ENCODE data around the gene KANSL1. TPM values are rescaled to one million over a fixed set of nuclear protein-coding genes. Genes with fewer than 3 reads are reported as not detected.

Gene KANSL1
- total and polyA plus RNA-seq, 3 experiments from 2014 or later: 20.9 to 70.7 (median 69.2) TPM

GRCh38 chr17:46082257-46082656 lies 111.0 kb downstream of the KANSL1 start:
- Mint-ChIP-seq H3K27ac (peak overlapping the region; percentile 17 to 91 (median 58)), H3K9me3 (no peaks in the 10 kb centered on the region), H3K36me3 (peaks cover 0 to 51% (median 2%) of the 10 kb centered on the region in 3 donors), H3K4me3 (no peak overlapping the region), H3K4me1 (peaks cover 63 to 82% (median 79%) of the 10 kb centered on the region in 3 donors), H3K27me3 (no peaks in the 10 kb centered on the region)
- Histone ChIP-seq H3K9me3 (ENCODE audit: low read length) (no peaks in the 10 kb centered on the region), H3K4me3 (ENCODE audit: low read length) (no peak overlapping the region), H3K27ac (ENCODE audit: low read depth, low read length) (no peak overlapping the region), H3K36me3 (ENCODE audit: insufficient read depth, low read length) (peaks cover 5% of the 10 kb centered on the region), H3K4me1 (ENCODE audit: insufficient read depth, low read length) (peaks cover 31% of the 10 kb centered on the region), H3K27me3 (ENCODE audit: insufficient read depth, low read length, poor library complexity, severe bottlenecking) (no peaks in the 10 kb centered on the region)
- POLR2A ChIA-PET: no interaction called here
- CTCF ChIA-PET: interaction anchor here (1.3 kb wide), 1 partner anchor 111 kb away, joined by 4 read pairs; the partner anchor contains the start of gene KANSL1
- no peak for DNase-seq

- POLR2A ChIA-PET: no interaction called here
- Histone ChIP-seq H3K36me3 (ENCODE audit: insufficient read depth, low read length) (peaks cover 5% of the 10 kb centered on the region), H3K9me3 (ENCODE audit: low read length) (no peaks in the 10 kb centered on the region), H3K4me1 (ENCODE audit: insufficient read depth, low read length) (peaks cover 31% of the 10 kb centered on the region), H3K27me3 (ENCODE audit: insufficient read depth, low read length, poor library complexity, severe bottlenecking) (no peaks in the 10 kb centered on the region), H3K4me3 (ENCODE audit: low read length) (no peak overlapping the region), H3K27ac (ENCODE audit: low read depth, low read length) (no peak overlapping the region)
- DNase-seq: no peak
- H3K36me3 Mint-ChIP-seq: peaks cover 0 to 52% (median 2%) of the 10 kb centered on the region in 3 donors
- CTCF ChIA-PET: interaction anchor here (1.3 kb wide), 1 partner anchor 19 kb away, joined by 4 read pairs; no protein-coding TSS in a partner anchor
- H3K27me3 Mint-ChIP-seq: no peaks in the 10 kb centered on the region
- peak overlapping the region in 3 of 8 donors; percentile 22 to 62 (median 34) for H3K27ac Mint-ChIP-seq
- H3K9me3 Mint-ChIP-seq: no peaks in the 10 kb centered on the region
- H3K4me3 Mint-ChIP-seq: no peak overlapping the region
- H3K4me1 Mint-ChIP-seq: peaks cover 59 to 76% (median 73%) of the 10 kb centered on the region in 3 donors
Measured at GRCh38 chr17:46081018-46081320, 112.3 kb downstream of the KANSL1 start.

- H3K4me1 ChIP-seq (ENCODE audit: insufficient read depth, low read length): peaks cover 27% of the 10 kb centered on the region
- H3K4me1 Mint-ChIP-seq: peaks cover 57 to 75% (median 74%) of the 10 kb centered on the region in 3 donors
- H3K36me3 ChIP-seq (ENCODE audit: insufficient read depth, low read length): peaks cover 5% of the 10 kb centered on the region
- no peak overlapping the region for H3K4me3 Mint-ChIP-seq
- no peaks in the 10 kb centered on the region for H3K27me3 Mint-ChIP-seq
- no peak for DNase-seq
- H3K9me3 ChIP-seq (ENCODE audit: low read length): no peaks in the 10 kb centered on the region
- peaks cover 0 to 56% (median 4%) of the 10 kb centered on the region in 3 donors for H3K36me3 Mint-ChIP-seq
- H3K27me3 ChIP-seq (ENCODE audit: insufficient read depth, low read length, poor library complexity, severe bottlenecking): no peaks in the 10 kb centered on the region
- peak overlapping the region in 1 of 8 donors; percentile 22 for H3K27ac Mint-ChIP-seq
- ChIA-PET POLR2A (interaction anchor here (0.5 kb wide), 1 partner anchor 50 kb away, joined by 3 read pairs; no protein-coding TSS in a partner anchor), CTCF (interaction anchor here (1.3 kb wide), 1 partner anchor 18 kb away, joined by 4 read pairs; no protein-coding TSS in a partner anchor)
- no peaks in the 10 kb centered on the region for H3K9me3 Mint-ChIP-seq
- no peak overlapping the region for H3K27ac ChIP-seq (ENCODE audit: low read depth, low read length)
- H3K4me3 ChIP-seq (ENCODE audit: low read length): no peak overlapping the region
Measured at GRCh38 chr17:46080118-46081017, 112.9 kb downstream of the KANSL1 start.

GRCh38 chr17:46078675-46079074 lies 114.6 kb downstream of the KANSL1 start:
- Mint-ChIP-seq H3K9me3 (no peaks in the 10 kb centered on the region), H3K4me1 (peaks cover 48 to 76% (median 68%) of the 10 kb centered on the region in 3 donors), H3K36me3 (peaks cover 0 to 56% (median 6%) of the 10 kb centered on the region in 3 donors), H3K27ac (peak overlapping the region in 4 of 8 donors; percentile 25 to 67 (median 49)), H3K4me3 (no peak overlapping the region), H3K27me3 (no peaks in the 10 kb centered on the region)
- peaks cover 5% of the 10 kb centered on the region for H3K36me3 ChIP-seq (ENCODE audit: insufficient read depth, low read length)
- POLR2A ChIA-PET: no interaction called here
- H3K9me3 ChIP-seq (ENCODE audit: low read length): no peaks in the 10 kb centered on the region
- H3K4me1 ChIP-seq (ENCODE audit: insufficient read depth, low read length): peaks cover 17% of the 10 kb centered on the region
- DNase-seq: no peak
- CTCF ChIA-PET: interaction anchor here (0.9 to 1.5 kb wide), 3 partner anchors 20 to 134 kb away, joined by 3 to 5 read pairs (median 4); no protein-coding TSS in a partner anchor
- no peaks in the 10 kb centered on the region for H3K27me3 ChIP-seq (ENCODE audit: insufficient read depth, low read length, poor library complexity, severe bottlenecking)
- no peak overlapping the region for H3K27ac ChIP-seq (ENCODE audit: low read depth, low read length)
- H3K4me3 ChIP-seq (ENCODE audit: low read length): no peak overlapping the region

- H3K27me3 Mint-ChIP-seq: no peaks in the 10 kb centered on the region
- H3K36me3 Mint-ChIP-seq: peaks cover 0 to 41% (median 7%) of the 10 kb centered on the region in 3 donors
- no peaks in the 10 kb centered on the region for H3K9me3 Mint-ChIP-seq
- H3K4me1 Mint-ChIP-seq: peaks cover 52 to 82% (median 62%) of the 10 kb centered on the region in 3 donors
- Histone ChIP-seq H3K36me3 (ENCODE audit: insufficient read depth, low read length) (peaks cover 4% of the 10 kb centered on the region), H3K27me3 (ENCODE audit: insufficient read depth, low read length, poor library complexity, severe bottlenecking) (no peaks in the 10 kb centered on the region), H3K4me3 (ENCODE audit: low read length) (no peak overlapping the region), H3K9me3 (ENCODE audit: low read length) (no peaks in the 10 kb centered on the region), H3K27ac (ENCODE audit: low read depth, low read length) (no peak overlapping the region), H3K4me1 (ENCODE audit: insufficient read depth, low read length) (no peaks in the 10 kb centered on the region)
- ChIA-PET POLR2A (no interaction called here), CTCF (no interaction called here)
- no peak overlapping the region for H3K4me3 Mint-ChIP-seq
- peak overlapping the region in 1 of 8 donors; percentile 66 for H3K27ac Mint-ChIP-seq
- DNase-seq: no peak
Measured at GRCh38 chr17:46074540-46074939, 118.7 kb downstream of the KANSL1 start.

GRCh38 chr17:46072998-46073397 lies 120.2 kb downstream of the KANSL1 start:
- ChIA-PET CTCF (interaction anchor here (1.1 kb wide), 1 partner anchor 71 kb away, joined by 3 read pairs; no protein-coding TSS in a partner anchor), POLR2A (no interaction called here)
- Mint-ChIP-seq H3K4me1 (peaks cover 45 to 78% (median 54%) of the 10 kb centered on the region in 3 donors), H3K9me3 (no peaks in the 10 kb centered on the region), H3K4me3 (no peak overlapping the region), H3K27me3 (no peaks in the 10 kb centered on the region), H3K27ac (peak overlapping the region in 4 of 8 donors; percentile 12 to 54 (median 29)), H3K36me3 (peaks cover 0 to 29% (median 7%) of the 10 kb centered on the region in 3 donors)
- H3K4me1 ChIP-seq (ENCODE audit: insufficient read depth, low read length): no peaks in the 10 kb centered on the region
- no peaks in the 10 kb centered on the region for H3K27me3 ChIP-seq (ENCODE audit: insufficient read depth, low read length, poor library complexity, severe bottlenecking)
- H3K36me3 ChIP-seq (ENCODE audit: insufficient read depth, low read length): peaks cover 4% of the 10 kb centered on the region
- H3K9me3 ChIP-seq (ENCODE audit: low read length): no peaks in the 10 kb centered on the region
- H3K4me3 ChIP-seq (ENCODE audit: low read length): no peak overlapping the region
- no peak overlapping the region for H3K27ac ChIP-seq (ENCODE audit: low read depth, low read length)
- no peak for DNase-seq

- no peaks in the 10 kb centered on the region for H3K9me3 Mint-ChIP-seq
- H3K27me3 Mint-ChIP-seq: no peaks in the 10 kb centered on the region
- Histone ChIP-seq H3K27me3 (ENCODE audit: insufficient read depth, low read length, poor library complexity, severe bottlenecking) (no peaks in the 10 kb centered on the region), H3K4me1 (ENCODE audit: insufficient read depth, low read length) (no peaks in the 10 kb centered on the region), H3K27ac (ENCODE audit: low read depth, low read length) (no peak overlapping the region), H3K4me3 (ENCODE audit: low read length) (no peak overlapping the region), H3K36me3 (ENCODE audit: insufficient read depth, low read length) (peaks cover 13% of the 10 kb centered on the region), H3K9me3 (ENCODE audit: low read length) (no peaks in the 10 kb centered on the region)
- no peak overlapping the region for H3K4me3 Mint-ChIP-seq
- peaks cover 0 to 36% (median 9%) of the 10 kb centered on the region in 3 donors for H3K36me3 Mint-ChIP-seq
- CTCF ChIA-PET: interaction anchor here (1.0 kb wide), 2 partner anchors 19 to 70 kb away, joined by 3 read pairs; no protein-coding TSS in a partner anchor
- no peak for DNase-seq
- peak overlapping the region in 4 of 8 donors; percentile 11 to 80 (median 36) for H3K27ac Mint-ChIP-seq
- H3K4me1 Mint-ChIP-seq: peaks cover 44 to 80% (median 53%) of the 10 kb centered on the region in 3 donors
- POLR2A ChIA-PET: no interaction called here
Measured at GRCh38 chr17:46071796-46072195, 121.4 kb downstream of the KANSL1 start.

- H3K36me3 ChIP-seq (ENCODE audit: insufficient read depth, low read length): peaks cover 35% of the 10 kb centered on the region
- H3K27ac ChIP-seq (ENCODE audit: low read depth, low read length): no peak overlapping the region
- no peaks in the 10 kb centered on the region for H3K27me3 Mint-ChIP-seq
- CTCF ChIA-PET: no interaction called here
- DNase-seq: no peak
- H3K9me3 ChIP-seq (ENCODE audit: low read length): no peaks in the 10 kb centered on the region
- no peak overlapping the region for H3K4me3 Mint-ChIP-seq
- H3K9me3 Mint-ChIP-seq: no peaks in the 10 kb centered on the region
- no peak overlapping the region for H3K4me3 ChIP-seq (ENCODE audit: low read length)
- POLR2A ChIA-PET: interaction anchor here (0.6 kb wide), 1 partner anchor 9 kb away, joined by 5 read pairs; no protein-coding TSS in a partner anchor
- H3K27ac Mint-ChIP-seq: peak overlapping the region in 7 of 8 donors; percentile 0 to 73 (median 37)
- peaks cover 15 to 42% (median 31%) of the 10 kb centered on the region in 3 donors for H3K4me1 Mint-ChIP-seq
- H3K27me3 ChIP-seq (ENCODE audit: insufficient read depth, low read length, poor library complexity, severe bottlenecking): no peaks in the 10 kb centered on the region
- H3K36me3 Mint-ChIP-seq: peaks cover 0 to 72% (median 12%) of the 10 kb centered on the region in 3 donors
- H3K4me1 ChIP-seq (ENCODE audit: insufficient read depth, low read length): no peaks in the 10 kb centered on the region
Measured at GRCh38 chr17:46064460-46064859, 128.8 kb downstream of the KANSL1 start.

Data from CD8-positive, alpha-beta memory T cell (primary cell).